Peyer's patch (tissue), 4 donors: Measurements from ENCODE around the gene TNFRSF13B. TPM values are rescaled to one million over a fixed set of nuclear protein-coding genes. Genes with fewer than 3 reads are reported as not detected.

ENCODE experiments used
- DNase-seq, 3 donors: peaks; one replicate each; pipeline ENCODE4 v3.0.0-alpha.2; 2017 to 2019
- H3K27ac ChIP-seq, 4 donors: fragments of 200-600 bp; sonication (generic); one replicate each; pipeline ENCODE4 v1.5.1; 2016 to 2019
- H3K27me3 ChIP-seq, 2 donors: fragments of 200-600 bp; sonication (generic); one replicate each; pipeline ENCODE4 v1.5.1; 2019
- H3K36me3 ChIP-seq, 3 donors: fragments of 200-600 bp; sonication (generic); one replicate each; pipeline ENCODE4 v1.5.1; 2016 to 2019
- H3K4me1 ChIP-seq, 4 donors: fragments of 200-600 bp; sonication (generic); one replicate each; pipeline ENCODE4 v1.5.1; 2016 to 2019
- H3K4me3 ChIP-seq, 4 donors: fragments of 200-600 bp; sonication (generic); 1 replicate in 3 of 4; 2 replicates in 1 of 4; pipeline ENCODE4 v1.5.1; 2016 to 2019; ENCODE audit warnings: mild to moderate bottlenecking in 1 of 4
- H3K9me3 ChIP-seq, 4 donors: fragments of 200-600 bp; sonication (generic); one replicate each; pipeline ENCODE4 v1.5.1; 2016 to 2019; ENCODE audit warnings: mild to moderate bottlenecking in 1 of 4
- CTCF ChIP-seq, 6 experiments: fragments of 450-650 bp in 4 of 6; fragments of 200-600 bp in 2 of 6; sonication (generic) in 1 of 6; IDR thresholded peaks; one replicate each; pipeline ENCODE4 v1.5.1; 2017 to 2019; ENCODE audit warnings: antibody characterized with exemption in 6 of 6, mild to moderate bottlenecking in 3 of 6, moderate library complexity in 1 of 6
- POLR2A ChIP-seq, 2 donors: fragments of 450-650 bp; IDR thresholded peaks; one replicate each; pipeline ENCODE4 v1.5.1; 2017; ENCODE audit warnings: antibody characterized with exemption in 2 of 2, mild to moderate bottlenecking in 2 of 2, moderate library complexity in 2 of 2
- small RNA-seq, 2 donors: library from RNA; depleted of rRNA; stranded (forward); fragments of <200 nt; gene quantifications; one replicate each; pipeline ENCODE3, GENCODE V24; 2016
- total RNA-seq, 4 donors: library from RNA; depleted of rRNA; stranded (reverse); fragments of >200 nt; gene quantifications; one replicate each; pipeline ENCODE4 v1.1.0, GENCODE V29; 2016

TNFRSF13B gene
- total RNA-seq, 4 donors from 2014 or later, result 3.2 to 86.6 TPM; not detected in 2

- H3K9me3 ChIP-seq, result no peaks in the 10 kb centered on the region
- H3K4me1 ChIP-seq, result no peaks in the 10 kb centered on the region
- DNase-seq, result no peak
- no peak overlapping the region for H3K4me3 ChIP-seq
- TF ChIP-seq CTCF (IDR thresholded peaks at IDR 0.05) (no peak), POLR2A (IDR thresholded peaks at IDR 0.05) (no peak)
- H3K27ac ChIP-seq, result no peak overlapping the region
- H3K27me3 ChIP-seq, result no peaks in the 10 kb centered on the region
- no peaks in the 10 kb centered on the region for H3K36me3 ChIP-seq
Measured at GRCh38 chr17:16889088-16889465, 82.8 kb downstream of the TNFRSF13B start.

Small RNA genes within 50 kb of the gene (small RNA-seq; reads per million reads assigned to genes)
- gene AL353996.1, result 0 reads per million in 2 donors

Other genes with a start within 250 kb of the TNFRSF13B start
- 100 to 1,000 TPM; 141 to 305 (median 291) TPM for gene MPRIP, start 70.3 kb upstream of the TNFRSF13B start, total RNA-seq
- 1 to 10 TPM in 2 of 4 donors, not detected in 2; 1.6 to 3.5 TPM for gene PLD6, start 234.2 kb upstream of the TNFRSF13B start, total RNA-seq